HFFc6 (cell line): ENCODE data around the gene YKT6. TPM values are rescaled to one million over a fixed set of nuclear protein-coding genes. Genes with fewer than 3 reads are reported as not detected.

ENCODE experiments used
- total RNA-seq, 6 experiments: library from RNA; stranded (reverse); fragmentation: NEBNext Ultra II Directional; extraction: Animal tissue kit (Norgen Biotek cat#: 25700); gene quantifications; 2 replicates in 1 of 6; 3 replicates in 5 of 6; pipeline ENCODE4 v1.2.3, GENCODE V29; 2021

YKT6 gene
- total RNA-seq, 6 experiments from 2014 or later = 155 to 174 (median 167) TPM

Other genes with a start within 250 kb of the YKT6 start
- not detected for gene SPDYE1, start 203.1 kb upstream of the YKT6 start, total RNA-seq
- 100 to 1,000 TPM; 146 to 167 (median 153) TPM for gene DBNL, start 156.3 kb upstream of the YKT6 start, total RNA-seq
- under 1 TPM in 4 of 6 experiments, not detected in 2; 0.26 to 0.51 (median 0.35) TPM for gene PGAM2, start 135.4 kb upstream of the YKT6 start, total RNA-seq
- gene POLM, start 118.4 kb upstream of the YKT6 start, total RNA-seq = 10 to 100 TPM; 11.4 to 14.3 (median 12.1) TPM
- 10 to 100 TPM; 69.7 to 83.2 (median 76.4) TPM for gene AEBP1, start 96.6 kb upstream of the YKT6 start, total RNA-seq
- 100 to 1,000 TPM; 154 to 210 (median 183) TPM for gene POLD2, start 77.4 kb upstream of the YKT6 start, total RNA-seq
- under 1 TPM in 4 of 6 experiments, not detected in 2; 0.30 to 0.64 (median 0.49) TPM for gene MYL7, start 59.6 kb upstream of the YKT6 start, total RNA-seq
- gene GCK, start 11.5 kb upstream of the YKT6 start, total RNA-seq = under 1 TPM in 4 of 6 experiments, not detected in 2; 0.11 to 0.26 (median 0.17) TPM
- gene CAMK2B, start 124.6 kb downstream of the YKT6 start, total RNA-seq = under 1 TPM in 2 of 6 experiments, not detected in 4; 0.11 to 0.41 TPM